ENCODE data around the gene CDH22. TPM values are rescaled to one million over a fixed set of nuclear protein-coding genes. Genes with fewer than 3 reads are reported as not detected.

The CDH22 gene
- total RNA-seq, 1 donor from 2014 or later, result 1.7 TPM

DNA sequence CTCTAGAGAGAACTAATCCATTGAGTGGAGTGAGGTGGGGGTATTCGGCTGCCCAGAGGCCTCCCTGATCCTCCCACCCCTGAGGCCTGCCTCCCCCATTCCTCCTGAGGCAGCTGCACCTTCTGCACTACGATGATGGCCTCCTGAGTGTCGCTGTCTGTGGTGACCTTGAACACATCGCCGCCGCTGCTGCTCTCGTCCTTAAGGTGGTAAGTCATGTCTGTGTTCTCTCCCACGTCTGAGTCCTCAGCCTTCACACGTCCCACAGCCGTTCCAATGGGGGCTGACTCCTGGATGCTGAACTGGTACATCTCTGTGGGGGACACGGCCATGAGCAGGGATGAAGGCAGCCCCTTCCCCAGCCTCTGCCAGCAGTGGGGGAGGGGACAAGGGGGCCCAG is 95.4 kb downstream of the CDH22 start:
- no peaks in the 10 kb centered on the region for H3K27me3 ChIP-seq
- intact Hi-C loops (cut with DNase I), result no loop called here
- no peak overlapping the region for H3K4me3 ChIP-seq
- no peak for DNase-seq (ENCODE audit: extremely low spot score in 2 of 2)
- TF ChIP-seq POLR2A (IDR thresholded peaks at IDR 0.05) (no peak), POLR2AphosphoS5 (IDR thresholded peaks at IDR 0.05; ENCODE audit: insufficient read depth in 1 of 2, low read depth in 1 of 2) (no peak)
- TF ChIP-seq, protein P1, sequence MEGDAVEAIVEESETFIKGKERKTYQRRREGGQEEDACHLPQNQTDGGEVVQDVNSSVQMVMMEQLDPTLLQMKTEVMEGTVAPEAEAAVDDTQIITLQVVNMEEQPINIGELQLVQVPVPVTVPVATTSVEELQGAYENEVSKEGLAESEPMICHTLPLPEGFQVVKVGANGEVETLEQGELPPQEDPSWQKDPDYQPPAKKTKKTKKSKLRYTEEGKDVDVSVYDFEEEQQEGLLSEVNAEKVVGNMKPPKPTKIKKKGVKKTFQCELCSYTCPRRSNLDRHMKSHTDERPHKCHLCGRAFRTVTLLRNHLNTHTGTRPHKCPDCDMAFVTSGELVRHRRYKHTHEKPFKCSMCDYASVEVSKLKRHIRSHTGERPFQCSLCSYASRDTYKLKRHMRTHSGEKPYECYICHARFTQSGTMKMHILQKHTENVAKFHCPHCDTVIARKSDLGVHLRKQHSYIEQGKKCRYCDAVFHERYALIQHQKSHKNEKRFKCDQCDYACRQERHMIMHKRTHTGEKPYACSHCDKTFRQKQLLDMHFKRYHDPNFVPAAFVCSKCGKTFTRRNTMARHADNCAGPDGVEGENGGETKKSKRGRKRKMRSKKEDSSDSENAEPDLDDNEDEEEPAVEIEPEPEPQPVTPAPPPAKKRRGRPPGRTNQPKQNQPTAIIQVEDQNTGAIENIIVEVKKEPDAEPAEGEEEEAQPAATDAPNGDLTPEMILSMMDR (IDR thresholded peaks at IDR 0.05), result no peak
- peaks cover 6% of the 10 kb centered on the region for H3K4me1 ChIP-seq
- no peaks in the 10 kb centered on the region for H3K36me3 ChIP-seq
- no peaks in the 10 kb centered on the region for H3K9me3 ChIP-seq
- H3K27ac ChIP-seq, result no peak overlapping the region

DNA sequence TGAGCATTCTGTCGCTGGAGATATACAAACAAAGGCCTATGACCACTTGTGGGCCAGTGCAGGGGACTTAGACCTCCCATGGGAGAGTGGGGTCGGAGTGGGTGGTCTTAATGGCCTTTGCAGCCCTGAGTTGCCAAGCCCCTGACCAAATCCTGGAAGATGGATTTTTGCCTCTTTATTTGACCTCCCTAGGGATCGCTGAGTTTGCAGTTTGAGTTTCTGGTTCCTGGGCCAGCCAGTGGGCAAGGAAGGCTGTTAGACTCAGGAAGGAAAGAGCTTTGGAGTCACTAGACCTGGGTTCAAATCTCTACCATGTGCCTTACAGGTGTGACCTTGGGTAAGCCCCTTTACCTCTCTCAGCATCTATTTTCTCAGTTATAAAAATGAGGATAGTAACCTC is 96.0 kb downstream of the CDH22 start:
- no peak overlapping the region for H3K27ac ChIP-seq
- no peaks in the 10 kb centered on the region for H3K9me3 ChIP-seq
- H3K4me3 ChIP-seq, result no peak overlapping the region
- no peaks in the 10 kb centered on the region for H3K36me3 ChIP-seq
- TF ChIP-seq POLR2AphosphoS5 (IDR thresholded peaks at IDR 0.05; ENCODE audit: insufficient read depth in 1 of 2, low read depth in 1 of 2), result no peak
- H3K4me1 ChIP-seq, result peaks cover 6% of the 10 kb centered on the region
- no peaks in the 10 kb centered on the region for H3K27me3 ChIP-seq
- DNase-seq (ENCODE audit: extremely low spot score in 2 of 2), result no peak
- intact Hi-C loops (cut with DNase I), result no loop called here

DNA sequence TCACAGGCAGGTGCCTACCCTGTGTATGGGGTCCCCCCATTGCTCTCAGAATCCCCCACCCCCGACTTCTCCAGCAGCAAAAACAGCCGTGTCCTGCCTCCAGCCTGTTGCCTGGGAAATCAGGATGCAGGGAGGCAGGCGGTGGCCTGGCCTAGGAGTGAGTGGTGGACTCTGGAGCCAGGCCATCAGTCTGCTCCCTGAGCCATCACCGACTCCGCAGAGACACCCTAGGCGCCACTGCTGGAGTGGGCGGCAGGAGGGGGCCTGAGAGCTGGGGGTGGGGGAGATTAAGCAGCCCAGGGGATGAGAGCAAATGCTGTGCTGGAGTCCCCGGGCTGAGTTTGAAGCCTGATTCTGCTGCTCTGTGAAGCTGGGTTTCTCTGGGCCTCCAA is 97.0 kb downstream of the CDH22 start:
- intact Hi-C loops (cut with DNase I), result no loop called here
- Histone ChIP-seq H3K4me1 (peaks cover 6% of the 10 kb centered on the region), H3K9me3 (no peaks in the 10 kb centered on the region), H3K27ac (no peak overlapping the region), H3K36me3 (no peaks in the 10 kb centered on the region), H3K27me3 (no peaks in the 10 kb centered on the region), H3K4me3 (no peak overlapping the region)
- no peak for DNase-seq (ENCODE audit: extremely low spot score in 2 of 2)
- TF ChIP-seq, protein P1 (IDR thresholded peaks at IDR 0.05), result no peak
- TF ChIP-seq POLR2AphosphoS5 (IDR thresholded peaks at IDR 0.05; ENCODE audit: insufficient read depth in 1 of 2, low read depth in 1 of 2) (no peak), POLR2A (IDR thresholded peaks at IDR 0.05) (no peak)

DNA sequence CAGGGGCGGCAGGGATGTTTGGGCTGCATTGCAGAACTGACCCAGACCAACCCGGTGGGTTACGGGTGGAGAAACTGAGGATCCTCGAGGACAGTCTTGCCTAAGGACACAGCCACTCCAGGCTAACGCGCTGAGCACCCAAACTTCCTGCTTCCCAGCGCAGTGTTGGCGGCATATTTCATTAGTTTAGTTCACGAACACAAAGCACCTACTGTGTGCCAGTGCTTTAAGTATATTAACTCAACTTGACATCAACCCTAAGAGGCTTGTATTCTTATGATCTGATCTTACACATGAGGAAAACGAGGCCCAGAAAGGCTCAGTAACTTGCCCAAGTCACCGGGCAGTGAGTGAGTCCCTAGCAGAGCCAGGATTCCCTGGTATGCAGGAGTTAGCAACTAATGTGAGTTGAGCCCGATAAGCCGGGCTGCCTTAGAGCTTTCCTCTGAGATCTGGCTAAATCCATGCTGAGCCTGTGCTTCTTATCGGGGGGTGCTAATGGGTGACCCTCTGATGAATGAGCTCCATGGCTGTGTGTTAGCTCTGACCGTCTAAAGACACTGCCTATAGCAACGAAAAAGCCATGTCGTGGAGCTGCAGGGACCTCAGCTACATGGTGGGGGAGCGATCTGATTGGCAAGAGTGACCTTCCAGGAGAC is 97.5 kb downstream of the CDH22 start:
- peaks cover 6% of the 10 kb centered on the region for H3K4me1 ChIP-seq
- intact Hi-C loops (cut with DNase I), result no loop called here
- no peaks in the 10 kb centered on the region for H3K9me3 ChIP-seq
- H3K27me3 ChIP-seq, result no peaks in the 10 kb centered on the region
- H3K4me3 ChIP-seq, result no peak overlapping the region
- H3K27ac ChIP-seq, result no peak overlapping the region
- TF ChIP-seq POLR2AphosphoS5 (IDR thresholded peaks at IDR 0.05; ENCODE audit: insufficient read depth in 1 of 2, low read depth in 1 of 2), result no peak
- TF ChIP-seq, protein P1 (IDR thresholded peaks at IDR 0.05), result no peak
- no peak for TF ChIP-seq POLR2A (IDR thresholded peaks at IDR 0.05)
- no peak for DNase-seq (ENCODE audit: extremely low spot score in 2 of 2)
- no peaks in the 10 kb centered on the region for H3K36me3 ChIP-seq

DNA sequence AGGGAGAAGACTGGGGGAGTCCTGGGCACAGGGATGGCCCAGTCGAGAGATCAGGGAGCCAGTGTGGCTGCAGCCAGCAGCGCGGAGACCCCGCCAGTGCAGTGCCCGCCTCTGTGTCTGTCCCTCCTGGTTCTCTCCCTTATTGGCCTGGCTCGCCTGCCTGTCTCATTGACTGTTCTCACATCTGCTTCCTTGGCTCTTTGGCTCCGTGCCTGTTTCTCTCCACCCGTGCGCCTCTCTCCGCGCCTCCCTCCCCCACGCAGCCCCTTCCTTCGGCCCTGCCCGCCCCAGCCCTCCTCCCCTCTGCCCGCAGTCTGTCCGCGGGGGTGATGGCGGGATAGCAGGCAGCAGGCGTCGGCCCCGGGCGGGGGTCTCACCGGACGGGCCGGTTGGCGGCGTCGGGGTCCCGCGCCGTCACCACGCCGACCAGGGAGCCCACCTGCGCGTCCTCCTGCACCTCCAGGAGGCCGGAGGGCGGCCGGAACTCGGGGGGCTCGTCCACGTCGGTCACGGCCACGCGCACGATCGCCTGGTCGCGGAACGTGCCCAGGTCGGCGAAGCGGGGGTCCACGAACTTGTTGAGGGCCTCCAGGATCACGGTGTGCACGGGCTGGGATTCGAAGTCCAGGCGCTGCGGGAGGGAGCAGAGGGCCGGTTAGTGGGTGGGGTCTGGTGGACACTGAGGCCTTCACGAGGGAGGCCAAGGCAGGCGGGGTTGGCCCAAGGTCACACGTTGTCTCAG is 98.2 kb downstream of the CDH22 start:
- Histone ChIP-seq H3K36me3 (no peaks in the 10 kb centered on the region), H3K27ac (no peak overlapping the region), H3K27me3 (no peaks in the 10 kb centered on the region), H3K4me3 (no peak overlapping the region), H3K9me3 (no peaks in the 10 kb centered on the region), H3K4me1 (peaks cover 6% of the 10 kb centered on the region)
- intact Hi-C loops (cut with DNase I), result no loop called here
- no peak for DNase-seq (ENCODE audit: extremely low spot score in 2 of 2)
- TF ChIP-seq POLR2A (IDR thresholded peaks at IDR 0.05) (no peak), POLR2AphosphoS5 (IDR thresholded peaks at IDR 0.05; ENCODE audit: insufficient read depth in 1 of 2, low read depth in 1 of 2) (no peak)
- TF ChIP-seq, protein P1 (IDR thresholded peaks at IDR 0.05), result no peak
